SH-SY5Y (cell line): Measurements from ENCODE around the gene CCDC150.

Experiments used
- GATA2 ChIP-seq: IDR thresholded peaks from 2 replicates; pipeline ENCODE4 v1.6.1; 2011; ENCODE audit warnings: mild to moderate bottlenecking, low read depth, low read length
- GATA3 ChIP-seq: IDR thresholded peaks from 2 replicates; pipeline ENCODE4 v1.6.1; 2011; ENCODE audit warnings: low read depth, mild to moderate bottlenecking, low read length, moderate library complexity

DNA sequence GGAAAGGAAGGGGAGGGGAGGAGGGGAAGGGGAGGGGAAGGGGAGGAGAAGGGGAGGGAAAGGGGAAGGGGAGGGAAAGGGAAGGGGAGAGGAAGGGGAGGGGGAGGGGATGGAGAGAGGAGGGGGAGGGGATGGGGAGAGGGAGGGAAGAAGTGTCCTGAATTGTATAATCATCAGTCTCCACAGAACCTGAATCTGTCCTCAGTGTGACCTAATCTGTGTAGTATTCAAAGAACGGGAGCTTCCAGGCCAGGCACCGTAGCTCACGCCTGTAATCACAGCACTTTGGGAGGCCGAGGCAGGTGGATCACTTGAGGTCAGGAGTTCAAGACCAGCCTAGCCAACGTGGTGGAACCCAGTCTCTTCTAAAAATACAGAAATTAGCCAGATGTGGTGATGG is 41.1 kb upstream of the CCDC150 start:
- no peak for TF ChIP-seq GATA2
- no peak for TF ChIP-seq GATA3
